GM12878 (cell line): ENCODE data around the gene NIPAL1.

Experiments
- CBX5 ChIP-seq: sonication (generic); IDR thresholded peaks from 2 replicates; pipeline ENCODE4 v1.6.1; 2016; ENCODE audit warnings: low read depth, moderate library complexity, mild to moderate bottlenecking, inconsistent platforms
- CHD2 ChIP-seq: IDR thresholded peaks from 2 replicates; pipeline ENCODE4 v1.6.1; 2011; ENCODE audit warnings: low read depth, low read length, improper control_type of control experiment, borderline replicate concordance
- CREB1 ChIP-seq: IDR thresholded peaks from 2 replicates; pipeline ENCODE4 v1.6.1; 2012; ENCODE audit warnings: low read depth, mild to moderate bottlenecking, inconsistent platforms
- IKZF1 ChIP-seq: fragments of 450-650 bp; conservative IDR thresholded peaks from 2 replicates; pipeline ENCODE4 v1.6.1; 2017; ENCODE audit warnings: antibody characterized with exemption, mild to moderate bottlenecking
- IKZF2 ChIP-seq, 2 experiments: fragments of 450-650 bp; IDR thresholded peaks; 2 replicates each; pipeline ENCODE4 v1.6.1; 2017; ENCODE audit warnings: mild to moderate bottlenecking in 2 of 2, moderate library complexity in 2 of 2
- PAX8 ChIP-seq: fragments of 450-650 bp; IDR thresholded peaks from 2 replicates; pipeline ENCODE4 v1.6.1; 2017; ENCODE audit warnings: mild to moderate bottlenecking, moderate library complexity
- POLR2A ChIP-seq: IDR thresholded peaks from 2 replicates; pipeline ENCODE4 v1.6.1; 2011; ENCODE audit warnings: low read depth, mild to moderate bottlenecking, low read length
- POLR2AphosphoS5 ChIP-seq: IDR thresholded peaks from 2 replicates; pipeline ENCODE4 v1.6.1; 2011; ENCODE audit warnings: mild to moderate bottlenecking, low read length, inconsistent platforms
- POU2F2 ChIP-seq: IDR thresholded peaks from 3 replicates; pipeline ENCODE4 v1.6.1; 2011; ENCODE audit warnings: low read depth, mild to moderate bottlenecking, low read length, borderline replicate concordance
- ZZZ3 ChIP-seq: IDR thresholded peaks from 2 replicates; pipeline ENCODE4 v1.6.1; 2011; ENCODE audit warnings: low read depth; ENCODE audit not compliant: control insufficient read depth, insufficient read length
- TF ChIP-seq, protein P1 (sequence below), 3 experiments: IDR thresholded peaks in 2 of 3; conservative IDR thresholded peaks in 1 of 3; 2 replicates each; pipeline ENCODE4 v1.5.1; 2011; ENCODE audit warnings: low read depth in 3 of 3, low read length in 3 of 3, mild to moderate bottlenecking in 3 of 3, control low read depth in 2 of 3, moderate library complexity in 2 of 3, inconsistent platforms in 1 of 3, mixed read lengths in 1 of 3; ENCODE audit not compliant: control insufficient read depth in 2 of 3, insufficient read depth in 1 of 3; ENCODE audit errors: extremely low read depth in 1 of 3

- TF ChIP-seq CREB1 (no peak), IKZF2 (IDR thresholded peaks at IDR 0.05) (no peak), CHD2 (no peak), ZZZ3 (no peak), POLR2AphosphoS5 (no peak), POU2F2 (no peak), PAX8 (no peak), POLR2A (no peak), CBX5 (no peak), IKZF1 (no peak)
- TF ChIP-seq, protein P1, sequence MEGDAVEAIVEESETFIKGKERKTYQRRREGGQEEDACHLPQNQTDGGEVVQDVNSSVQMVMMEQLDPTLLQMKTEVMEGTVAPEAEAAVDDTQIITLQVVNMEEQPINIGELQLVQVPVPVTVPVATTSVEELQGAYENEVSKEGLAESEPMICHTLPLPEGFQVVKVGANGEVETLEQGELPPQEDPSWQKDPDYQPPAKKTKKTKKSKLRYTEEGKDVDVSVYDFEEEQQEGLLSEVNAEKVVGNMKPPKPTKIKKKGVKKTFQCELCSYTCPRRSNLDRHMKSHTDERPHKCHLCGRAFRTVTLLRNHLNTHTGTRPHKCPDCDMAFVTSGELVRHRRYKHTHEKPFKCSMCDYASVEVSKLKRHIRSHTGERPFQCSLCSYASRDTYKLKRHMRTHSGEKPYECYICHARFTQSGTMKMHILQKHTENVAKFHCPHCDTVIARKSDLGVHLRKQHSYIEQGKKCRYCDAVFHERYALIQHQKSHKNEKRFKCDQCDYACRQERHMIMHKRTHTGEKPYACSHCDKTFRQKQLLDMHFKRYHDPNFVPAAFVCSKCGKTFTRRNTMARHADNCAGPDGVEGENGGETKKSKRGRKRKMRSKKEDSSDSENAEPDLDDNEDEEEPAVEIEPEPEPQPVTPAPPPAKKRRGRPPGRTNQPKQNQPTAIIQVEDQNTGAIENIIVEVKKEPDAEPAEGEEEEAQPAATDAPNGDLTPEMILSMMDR (IDR thresholded peaks at IDR 0.05 in 2 of 3, conservative IDR thresholded peaks at IDR 0.05 in 1 of 3; ENCODE audit: control insufficient read depth in 2 of 3, extremely low read depth in 1 of 3, insufficient read depth in 1 of 3, low read depth in 3 of 3, low read length in 3 of 3): no peak
Measured at GRCh38 chr4:48079972-48080391, 63.4 kb downstream of the NIPAL1 start.
